NT2/D1 (cell line): ENCODE results near the gene NDUFAF3.
A peak's percentile ranks its signal among the peaks of the same experiment; 100 is the strongest.

ENCODE experiments used
- DNase-seq: peaks from one replicate; pipeline ENCODE4 v3.0.0-alpha.2; 2011; ENCODE audit warnings: low read depth, low spot score
- H3K27me3 ChIP-seq: 2 replicates; pipeline ENCODE4 v1.6.0; 2011; ENCODE audit warnings: mild to moderate bottlenecking; ENCODE audit not compliant: insufficient read length, insufficient read depth
- H3K36me3 ChIP-seq: 2 replicates; pipeline ENCODE4 v1.6.1; 2011; ENCODE audit warnings: mild to moderate bottlenecking, low read length, mixed read lengths; ENCODE audit not compliant: insufficient read depth, insufficient read length
- H3K4me1 ChIP-seq: 2 replicates; pipeline ENCODE4 v1.5.1; 2011; ENCODE audit not compliant: insufficient read depth, insufficient read length
- H3K4me3 ChIP-seq: 2 replicates; pipeline ENCODE4 v1.5.1; 2011; ENCODE audit warnings: low read depth; ENCODE audit not compliant: insufficient read length
- H3K9ac ChIP-seq: 2 replicates; pipeline ENCODE4 v1.6.0; 2011; ENCODE audit warnings: low read depth; ENCODE audit not compliant: insufficient read length
- H3K9me3 ChIP-seq: 2 replicates; pipeline ENCODE4 v1.5.1; 2011; ENCODE audit warnings: mild to moderate bottlenecking, low read length; ENCODE audit not compliant: insufficient read depth
- SUZ12 ChIP-seq: IDR thresholded peaks from 2 replicates; pipeline ENCODE4 v1.6.1; 2011; ENCODE audit not compliant: insufficient read length, insufficient read depth; ENCODE audit errors: extremely low read depth
- YY1 ChIP-seq: IDR thresholded peaks from 2 replicates; pipeline ENCODE4 v1.6.1; 2011; ENCODE audit not compliant: insufficient read length, insufficient read depth
- ZNF274 ChIP-seq: IDR thresholded peaks from 2 replicates; pipeline ENCODE4 v1.6.1; 2011; ENCODE audit warnings: mild to moderate bottlenecking, low read depth, low read length

Gene NDUFAF3

DNA sequence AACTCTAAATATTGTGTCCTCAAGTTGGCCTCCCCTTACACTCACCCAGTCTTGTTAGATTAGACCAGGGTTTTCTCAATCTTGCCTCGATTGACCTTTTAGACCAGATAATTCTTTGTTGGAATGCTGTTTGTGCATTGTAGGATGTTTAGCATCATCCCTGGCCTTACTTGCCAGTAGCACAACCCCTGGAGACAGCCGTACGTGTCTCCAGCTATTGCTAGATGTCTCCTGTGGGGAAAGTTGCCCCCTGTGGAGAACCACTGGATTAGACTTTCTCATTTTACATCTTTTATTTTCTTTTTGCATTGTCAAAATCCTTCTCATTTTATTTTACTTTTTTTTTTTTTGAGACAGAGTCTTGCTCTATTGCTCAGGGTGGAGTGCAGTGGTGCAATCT, 12.5 kb upstream of the NDUFAF3 start:
- Histone ChIP-seq H3K4me1 (peaks cover 21% of the 10 kb centered on the region), H3K9me3 (no peaks in the 10 kb centered on the region), H3K36me3 (peaks cover 54% of the 10 kb centered on the region), H3K9ac (no peak overlapping the region), H3K4me3 (no peak overlapping the region), H3K27me3 (no peaks in the 10 kb centered on the region)
- TF ChIP-seq SUZ12, result no peak
- TF ChIP-seq ZNF274, result no peak
- no peak for TF ChIP-seq YY1
- DNase-seq, result no peak

DNA sequence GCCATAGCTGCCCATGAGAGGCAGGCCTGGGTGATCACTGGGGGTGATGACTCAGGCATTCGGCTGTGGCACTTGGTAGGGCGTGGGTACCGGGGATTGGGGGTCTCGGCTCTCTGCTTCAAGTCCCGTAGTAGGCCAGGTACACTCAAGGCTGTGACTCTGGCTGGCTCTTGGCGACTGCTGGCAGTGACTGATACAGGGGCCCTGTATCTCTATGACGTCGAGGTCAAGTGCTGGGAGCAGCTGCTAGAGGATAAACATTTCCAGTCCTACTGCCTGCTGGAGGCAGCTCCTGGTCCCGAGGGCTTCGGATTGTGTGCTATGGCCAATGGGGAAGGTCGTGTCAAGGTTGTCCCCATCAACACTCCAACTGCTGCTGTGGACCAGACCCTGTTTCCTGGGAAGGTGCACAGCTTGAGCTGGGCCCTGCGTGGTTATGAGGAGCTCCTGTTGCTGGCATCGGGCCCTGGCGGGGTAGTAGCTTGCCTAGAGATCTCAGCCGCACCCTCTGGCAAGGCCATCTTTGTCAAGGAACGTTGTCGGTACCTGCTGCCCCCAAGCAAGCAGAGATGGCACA, 9.4 kb upstream of the NDUFAF3 start:
- no peaks in the 10 kb centered on the region for H3K9me3 ChIP-seq
- no peak for TF ChIP-seq ZNF274
- TF ChIP-seq SUZ12, result no peak
- TF ChIP-seq YY1, result no peak

GRCh38 chr3:49013113-49013737, 8.7 kb upstream of the NDUFAF3 start:
- no peak for TF ChIP-seq YY1
- no peak for TF ChIP-seq SUZ12
- no peak for TF ChIP-seq ZNF274
- no peaks in the 10 kb centered on the region for H3K9me3 ChIP-seq
- H3K27me3 ChIP-seq, result no peaks in the 10 kb centered on the region
- peaks cover 76% of the 10 kb centered on the region for H3K36me3 ChIP-seq
- no peak overlapping the region for H3K4me3 ChIP-seq
- peaks cover 23% of the 10 kb centered on the region for H3K4me1 ChIP-seq
- no peak overlapping the region for H3K9ac ChIP-seq
- no peak for DNase-seq

More for the DNA sequence above, 9.4 kb upstream of the NDUFAF3 start:
- no peak for DNase-seq
- no peak overlapping the region for H3K4me3 ChIP-seq
- H3K4me1 ChIP-seq, result peaks cover 23% of the 10 kb centered on the region
- H3K9ac ChIP-seq, result no peak overlapping the region
- peaks cover 80% of the 10 kb centered on the region for H3K36me3 ChIP-seq
- H3K27me3 ChIP-seq, result no peaks in the 10 kb centered on the region

GRCh38 chr3:49013738-49014660, 7.9 kb upstream of the NDUFAF3 start:
- no peaks in the 10 kb centered on the region for H3K27me3 ChIP-seq
- H3K4me3 ChIP-seq, result no peak overlapping the region
- no peak for DNase-seq
- H3K36me3 ChIP-seq, result peaks cover 71% of the 10 kb centered on the region
- TF ChIP-seq SUZ12 (no peak), ZNF274 (no peak), YY1 (no peak)
- no peak overlapping the region for H3K9ac ChIP-seq
- peaks cover 23% of the 10 kb centered on the region for H3K4me1 ChIP-seq
- no peaks in the 10 kb centered on the region for H3K9me3 ChIP-seq

DNA sequence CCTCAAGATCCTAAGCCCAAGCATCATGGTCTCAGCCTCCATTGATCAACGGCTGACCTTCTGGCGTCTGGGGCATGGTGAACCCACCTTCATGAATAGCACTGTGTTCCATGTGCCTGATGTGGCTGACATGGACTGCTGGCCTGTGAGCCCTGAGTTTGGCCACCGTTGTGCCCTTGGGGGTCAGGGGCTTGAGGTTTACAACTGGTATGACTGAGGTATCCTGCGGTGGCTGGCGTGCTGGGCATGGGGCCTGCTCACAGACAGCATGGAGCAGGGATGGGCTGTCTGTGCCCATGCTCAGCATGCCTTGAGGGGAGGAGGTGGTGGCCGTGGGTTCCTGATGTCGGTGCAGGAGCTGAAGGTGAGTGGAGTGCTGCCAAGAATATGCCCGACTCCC, 6.8 kb upstream of the NDUFAF3 start:
- Histone ChIP-seq H3K4me3 (no peak overlapping the region), H3K27me3 (no peaks in the 10 kb centered on the region), H3K9me3 (no peaks in the 10 kb centered on the region), H3K9ac (no peak overlapping the region), H3K4me1 (peaks cover 23% of the 10 kb centered on the region), H3K36me3 (peaks cover 62% of the 10 kb centered on the region)
- TF ChIP-seq SUZ12, result no peak
- TF ChIP-seq ZNF274, result no peak
- no peak for TF ChIP-seq YY1
- DNase-seq, result no peak

- no peaks in the 10 kb centered on the region for H3K9me3 ChIP-seq
- H3K9ac ChIP-seq, result no peak overlapping the region
- H3K4me3 ChIP-seq, result no peak overlapping the region
- H3K4me1 ChIP-seq, result peaks cover 23% of the 10 kb centered on the region
- no peaks in the 10 kb centered on the region for H3K27me3 ChIP-seq
- TF ChIP-seq ZNF274 (no peak), SUZ12 (no peak), YY1 (no peak)
- peaks cover 59% of the 10 kb centered on the region for H3K36me3 ChIP-seq
- DNase-seq, result no peak
Measured at GRCh38 chr3:49015765-49016164, 6.2 kb upstream of the NDUFAF3 start.

DNA sequence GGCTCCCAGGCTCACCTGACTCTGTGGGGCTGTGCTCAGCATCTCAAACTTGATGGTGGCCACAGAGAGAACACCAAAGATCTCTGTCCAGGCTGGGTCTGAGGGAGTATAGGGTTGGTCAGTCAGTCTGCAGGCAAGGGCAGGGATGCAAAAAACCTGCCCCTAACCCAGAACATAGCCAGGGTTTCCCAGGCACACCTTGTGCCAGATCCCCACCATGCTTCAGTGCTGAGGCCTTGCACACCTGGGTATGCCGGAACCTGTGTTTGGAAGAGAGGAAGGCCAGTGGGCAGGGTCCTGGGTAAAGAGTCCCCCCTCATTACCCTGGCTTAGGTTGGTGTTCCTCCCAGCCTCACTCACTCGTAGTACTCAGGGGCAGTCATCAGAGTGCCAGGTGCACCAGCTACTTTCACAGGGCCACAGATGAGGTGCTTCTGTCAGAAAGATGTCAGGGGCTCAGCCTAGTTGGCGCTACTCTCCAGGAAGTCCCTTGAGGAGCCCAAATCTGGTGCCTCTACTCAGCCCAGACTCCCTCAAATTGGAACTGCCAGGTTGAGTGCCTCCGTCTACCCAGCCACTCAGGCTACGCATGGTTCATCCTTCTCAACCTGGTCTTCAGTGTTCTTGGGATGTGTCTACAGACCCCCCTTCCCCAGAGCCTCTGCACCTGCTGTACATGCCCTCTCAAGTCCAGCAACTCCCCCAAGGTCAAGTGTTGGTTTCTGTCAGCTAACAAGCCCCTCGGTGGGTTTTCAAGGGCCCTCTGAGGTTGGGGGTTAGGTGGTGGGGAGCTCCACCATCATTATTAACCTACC, 5.3 kb upstream of the NDUFAF3 start:
- H3K9me3 ChIP-seq, result no peaks in the 10 kb centered on the region
- DNase-seq, result no peak
- peak overlapping the region; percentile 91 for H3K9ac ChIP-seq
- H3K36me3 ChIP-seq, result peaks cover 55% of the 10 kb centered on the region
- TF ChIP-seq ZNF274 (no peak), SUZ12 (no peak), YY1 (no peak)
- H3K27me3 ChIP-seq, result no peaks in the 10 kb centered on the region
- peaks cover 23% of the 10 kb centered on the region for H3K4me1 ChIP-seq
- H3K4me3 ChIP-seq, result no peak overlapping the region
